OCI-M2 (cell line): Measurements from ENCODE around the gene DOK5.

Experiments
- DNase-seq: peaks from one replicate; lab custom pipeline; 2025; ENCODE audit not compliant: unreplicated experiment; lab: John Stamatoyannopoulos, UW

Gene DOK5

GRCh38 chr20:54642864-54643667, 167.7 kb downstream of the DOK5 start:
- DNase-seq: no peak

DNA sequence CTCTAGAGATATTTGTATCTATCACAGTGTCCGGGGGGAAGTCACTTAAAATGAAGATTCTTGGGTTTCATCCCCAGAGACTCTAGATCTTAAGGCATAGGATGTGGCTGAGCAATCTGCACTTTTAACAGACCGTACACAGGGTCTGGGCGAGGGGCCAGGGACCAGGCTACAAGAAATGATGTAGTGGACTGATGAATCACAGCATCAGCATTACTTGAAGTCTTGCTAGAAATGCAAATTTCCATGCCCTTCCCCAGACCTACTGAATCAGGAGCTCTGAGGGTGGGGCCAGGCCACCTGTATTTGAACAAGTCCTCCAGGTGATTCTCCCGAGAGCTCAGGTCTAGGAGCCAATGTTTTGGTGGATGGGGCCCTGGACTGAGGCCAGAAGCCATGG, 168.4 kb downstream of the DOK5 start:
- DNase-seq: no peak

DNA sequence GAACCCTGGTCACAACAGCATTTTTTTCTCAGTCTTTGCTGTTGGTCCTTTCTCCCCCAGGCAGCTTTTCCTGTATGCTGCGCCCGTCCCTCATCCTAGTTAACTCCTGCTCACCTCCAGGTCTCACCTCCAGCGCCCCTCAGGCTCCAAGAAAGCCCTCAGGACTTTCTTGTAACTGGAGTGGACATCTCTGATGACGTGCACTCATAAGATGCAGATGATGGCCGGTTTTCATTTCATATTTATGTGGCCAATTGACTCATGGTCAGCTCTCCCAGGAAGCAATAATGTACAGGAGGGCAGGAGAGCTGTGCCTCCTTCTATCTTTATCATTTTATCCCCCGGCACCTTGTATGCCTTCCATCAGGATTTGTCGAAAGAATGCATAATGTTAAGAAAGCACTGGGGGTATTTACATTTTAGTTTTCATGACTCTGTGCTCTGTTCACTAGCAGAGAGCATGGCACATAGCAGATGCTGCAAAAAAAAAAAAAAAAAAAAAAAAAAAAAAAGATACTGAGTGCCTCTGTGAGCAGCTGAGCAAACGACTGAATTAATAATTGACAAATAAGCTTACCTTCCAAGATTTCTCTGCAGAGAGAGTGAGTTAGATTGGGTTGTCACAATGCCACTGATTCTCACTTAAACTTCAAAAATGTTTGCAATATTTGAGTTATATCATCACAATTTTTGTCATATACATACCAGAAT, 170.2 kb downstream of the DOK5 start:
- no peak for DNase-seq

- no peak for DNase-seq
Observed at GRCh38 chr20:54646156-54646517, 170.7 kb downstream of the DOK5 start.

- no peak for DNase-seq
Observed at GRCh38 chr20:54648421-54649142, 173.2 kb downstream of the DOK5 start.

DNA sequence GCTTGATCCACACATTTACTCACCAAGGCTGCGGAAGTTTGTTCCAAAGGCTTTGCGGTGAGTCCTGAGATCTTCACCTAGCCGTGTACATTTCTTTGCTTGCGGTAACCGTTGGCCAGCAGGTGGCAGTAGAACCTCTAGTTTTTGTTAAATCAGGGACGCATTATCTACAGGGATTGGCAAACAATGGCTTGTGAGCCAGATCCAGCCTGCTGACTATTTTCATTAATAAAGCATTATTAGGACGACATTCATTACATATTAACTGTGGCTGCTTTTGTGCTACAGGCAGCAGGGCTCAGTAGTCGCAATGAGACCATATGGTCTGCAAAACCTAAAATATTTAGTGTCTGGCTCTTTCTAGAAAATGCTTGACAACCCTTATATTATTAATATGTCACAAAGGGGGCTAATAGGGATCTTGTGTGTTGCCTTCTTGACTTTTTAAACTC, 174.1 kb downstream of the DOK5 start:
- no peak for DNase-seq

- DNase-seq: no peak
Observed at GRCh38 chr20:54650052-54650719, 174.8 kb downstream of the DOK5 start.

DNA sequence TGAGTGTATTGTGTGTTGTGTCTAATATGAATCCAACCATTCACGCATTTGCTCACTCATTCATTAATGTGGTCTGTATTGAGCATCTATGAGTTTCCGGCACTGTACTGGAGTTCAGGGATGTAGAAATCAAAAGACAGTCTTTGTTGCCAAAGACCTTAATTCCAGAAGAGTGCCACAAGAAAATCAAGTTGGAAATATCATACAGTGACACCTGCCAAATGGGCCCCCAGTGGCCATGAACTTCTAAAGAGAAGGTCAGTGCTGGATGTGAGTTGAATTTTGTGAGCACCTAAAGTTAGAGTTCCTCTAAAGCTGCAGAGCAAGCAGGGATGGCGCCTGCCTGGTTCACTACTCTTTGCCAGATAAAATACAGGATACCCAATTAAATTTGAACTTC, 175.9 kb downstream of the DOK5 start:
- no peak for DNase-seq

- DNase-seq: no peak
Observed at GRCh38 chr20:54654450-54654849, 179.1 kb downstream of the DOK5 start.

DNA sequence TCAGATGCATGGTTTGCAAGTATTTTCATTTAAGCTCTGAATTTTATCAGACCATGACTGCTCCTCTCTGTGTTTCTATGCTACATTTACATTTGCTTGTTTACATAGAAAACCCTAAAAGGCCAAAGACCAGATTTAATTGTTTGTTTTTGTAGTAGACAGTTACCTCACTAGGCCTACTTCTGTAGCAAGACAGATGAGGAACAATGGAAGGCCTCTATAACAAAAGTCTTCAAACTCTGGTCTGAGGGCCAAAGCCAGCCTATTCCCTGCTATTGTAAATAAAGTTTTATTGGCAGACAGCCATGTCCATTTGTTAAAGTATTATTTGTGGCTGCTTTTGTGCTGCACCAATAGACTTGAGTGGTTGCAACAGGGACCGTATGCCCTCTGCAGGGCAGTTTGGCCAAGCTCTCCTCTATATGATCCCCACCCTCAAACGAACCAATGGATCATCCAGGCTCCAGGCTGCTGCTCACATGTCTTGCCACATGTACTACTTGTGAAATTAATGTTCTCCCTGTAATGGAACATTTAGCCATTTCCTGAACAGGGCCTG, 182.0 kb downstream of the DOK5 start:
- DNase-seq: no peak

GRCh38 chr20:54658525-54658924, 183.1 kb downstream of the DOK5 start:
- DNase-seq: no peak

GRCh38 chr20:54661265-54661664, 185.9 kb downstream of the DOK5 start:
- no peak for DNase-seq

- no peak for DNase-seq
Observed at GRCh38 chr20:54661880-54662465, 186.6 kb downstream of the DOK5 start.

- no peak for DNase-seq
Observed at GRCh38 chr20:54665812-54666211, 190.4 kb downstream of the DOK5 start.

DNA sequence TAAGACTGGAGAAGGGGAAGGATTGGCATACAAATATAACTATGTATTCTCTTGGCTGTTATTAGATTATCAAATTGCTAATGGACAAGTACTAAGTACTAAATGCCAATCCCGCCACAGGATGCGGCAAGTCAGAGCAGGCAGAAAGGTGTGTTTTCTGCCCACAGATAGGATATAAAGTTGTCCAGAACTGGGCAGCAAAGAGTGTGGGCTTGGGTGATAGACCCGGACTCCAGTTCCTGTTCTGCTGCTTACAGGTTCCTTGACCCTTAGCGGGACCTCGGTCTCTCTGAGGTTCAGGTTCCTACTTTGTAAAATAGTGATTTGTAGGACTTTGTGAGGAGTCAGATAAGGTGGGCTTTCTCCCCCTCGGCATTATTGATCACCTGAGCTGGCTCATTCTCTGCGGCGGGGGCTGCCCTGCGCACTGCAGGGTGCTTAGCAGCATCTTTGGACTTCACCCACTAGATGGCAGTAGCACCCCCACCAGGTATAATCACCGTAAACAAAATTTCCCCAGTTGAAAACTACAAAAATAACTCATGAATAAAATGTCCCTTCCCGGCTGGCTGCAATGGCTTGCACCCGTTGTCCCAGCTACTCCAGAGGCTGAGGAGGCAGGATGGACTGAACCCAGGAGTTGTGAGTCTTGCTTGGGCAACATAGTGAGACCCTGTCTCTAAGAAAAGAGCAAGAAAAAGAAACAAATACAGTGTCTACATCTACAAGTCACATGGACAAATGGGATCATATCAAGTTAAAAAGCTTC, 193.1 kb downstream of the DOK5 start:
- no peak for DNase-seq

DNA sequence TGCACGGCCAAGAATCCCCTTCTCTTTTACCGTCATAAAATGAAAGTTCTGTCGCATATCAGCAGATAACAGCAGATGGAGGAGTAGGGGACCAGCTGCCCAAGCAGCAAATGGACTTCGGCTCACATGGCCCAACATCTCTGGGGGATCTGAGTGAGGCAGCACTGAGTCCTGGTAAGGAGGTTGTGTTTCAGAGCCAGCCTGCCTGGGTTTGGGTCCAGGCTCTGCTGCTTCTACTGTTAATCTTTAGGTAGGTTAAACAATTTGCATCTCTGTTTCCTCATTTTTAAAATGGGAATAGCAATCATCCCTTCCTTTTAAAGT, 193.6 kb downstream of the DOK5 start:
- no peak for DNase-seq

DNA sequence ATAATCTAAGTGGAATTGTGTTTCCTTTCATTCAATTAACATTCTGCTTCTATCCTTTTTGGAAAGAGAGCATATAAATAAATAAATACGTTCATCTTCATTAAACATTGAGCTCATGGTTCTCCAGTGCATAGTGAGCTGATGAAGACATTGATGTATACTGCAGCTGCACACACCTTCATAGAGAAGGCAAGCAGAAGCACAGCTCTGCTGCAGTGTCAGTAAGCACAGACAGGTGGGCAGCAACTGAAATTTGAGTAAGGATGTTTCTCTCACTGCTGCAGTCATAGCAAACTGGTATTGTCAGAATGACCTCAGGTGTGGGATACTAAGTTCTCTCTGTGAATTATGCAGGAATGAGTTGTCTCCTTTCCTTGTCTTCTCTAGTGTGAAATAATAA, 202.9 kb downstream of the DOK5 start:
- DNase-seq: no peak

- no peak for DNase-seq
Observed at GRCh38 chr20:54680439-54680838, 205.0 kb downstream of the DOK5 start.

DNA sequence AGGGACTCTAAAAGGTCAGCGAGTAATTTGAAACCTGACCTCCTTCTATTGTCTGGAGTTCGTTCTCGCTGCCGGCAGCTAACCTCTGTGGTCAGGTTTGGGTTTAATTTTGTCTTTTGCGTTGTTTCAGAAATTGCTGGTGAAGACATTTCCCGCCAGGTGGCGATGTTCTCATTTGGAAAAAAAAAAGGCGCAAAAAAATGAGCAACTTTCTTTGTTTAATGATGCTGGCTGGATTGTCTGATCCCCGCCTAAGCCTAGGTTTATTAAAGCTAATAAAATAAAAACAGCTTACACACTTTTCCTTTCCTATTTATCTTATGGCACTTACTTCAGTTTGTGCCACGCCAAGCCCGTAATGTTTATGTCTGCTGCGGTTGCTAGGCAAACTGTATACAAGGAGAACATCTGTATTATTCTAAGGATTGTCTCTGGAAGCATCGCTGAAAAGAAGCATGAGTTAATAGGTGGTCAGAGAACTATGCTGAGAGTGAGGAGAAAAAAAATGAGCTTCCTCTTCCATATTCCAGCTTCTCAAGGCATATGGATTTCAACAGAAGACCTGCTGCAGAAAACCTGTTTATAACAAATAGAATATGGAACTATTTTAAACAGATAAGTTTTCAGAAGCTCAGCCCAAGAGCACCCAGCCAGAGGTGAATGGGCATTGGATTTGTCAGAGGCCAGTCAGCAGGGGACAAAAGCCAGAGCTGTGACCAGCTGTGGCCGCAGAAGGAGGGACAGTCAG, 205.7 kb downstream of the DOK5 start:
- no peak for DNase-seq
